Upper lobe of left lung (tissue), 4 donors: Measurements from ENCODE around the gene AIMP1.

Experiments used
- CTCF ChIP-seq, 6 experiments: fragments of 450-650 bp in 4 of 6; fragments of 200-600 bp in 2 of 6; sonication (generic) in 2 of 6; IDR thresholded peaks; one replicate each; pipeline ENCODE4 v1.5.1; 2016 to 2019; ENCODE audit warnings: antibody characterized with exemption in 6 of 6
- POLR2A ChIP-seq, 4 donors: fragments of 450-650 bp; IDR thresholded peaks; one replicate each; pipeline ENCODE4 v1.5.1; 2016 to 2017; ENCODE audit warnings: antibody characterized with exemption in 4 of 4, mild to moderate bottlenecking in 2 of 4
- POLR2AphosphoS5 ChIP-seq, 2 donors: sonication (generic); formaldehyde crosslinking; IDR thresholded peaks; one replicate each; pipeline ENCODE4 v1.5.1; 2017; ENCODE audit warnings: antibody characterized with exemption in 2 of 2

GRCh38 chr4:106347167-106347566 is 30.8 kb downstream of the AIMP1 start:
- TF ChIP-seq CTCF (IDR thresholded peaks at IDR 0.05): no peak
- TF ChIP-seq POLR2AphosphoS5 (IDR thresholded peaks at IDR 0.05): no peak
- TF ChIP-seq POLR2A (IDR thresholded peaks at IDR 0.05): no peak
